WI38 (cell line): Measurements from ENCODE around the gene HAO2.

Source experiments
- H3K4me3 ChIP-seq: 2 replicates; pipeline ENCODE4 v1.5.1; 2011; ENCODE audit warnings: low read depth, mild to moderate bottlenecking, control low read depth, low read length
- CTCF ChIP-seq: IDR thresholded peaks from 2 replicates; pipeline ENCODE4 v1.5.1; 2012; ENCODE audit warnings: low read depth, mild to moderate bottlenecking, control low read depth, low read length

Gene HAO2

DNA sequence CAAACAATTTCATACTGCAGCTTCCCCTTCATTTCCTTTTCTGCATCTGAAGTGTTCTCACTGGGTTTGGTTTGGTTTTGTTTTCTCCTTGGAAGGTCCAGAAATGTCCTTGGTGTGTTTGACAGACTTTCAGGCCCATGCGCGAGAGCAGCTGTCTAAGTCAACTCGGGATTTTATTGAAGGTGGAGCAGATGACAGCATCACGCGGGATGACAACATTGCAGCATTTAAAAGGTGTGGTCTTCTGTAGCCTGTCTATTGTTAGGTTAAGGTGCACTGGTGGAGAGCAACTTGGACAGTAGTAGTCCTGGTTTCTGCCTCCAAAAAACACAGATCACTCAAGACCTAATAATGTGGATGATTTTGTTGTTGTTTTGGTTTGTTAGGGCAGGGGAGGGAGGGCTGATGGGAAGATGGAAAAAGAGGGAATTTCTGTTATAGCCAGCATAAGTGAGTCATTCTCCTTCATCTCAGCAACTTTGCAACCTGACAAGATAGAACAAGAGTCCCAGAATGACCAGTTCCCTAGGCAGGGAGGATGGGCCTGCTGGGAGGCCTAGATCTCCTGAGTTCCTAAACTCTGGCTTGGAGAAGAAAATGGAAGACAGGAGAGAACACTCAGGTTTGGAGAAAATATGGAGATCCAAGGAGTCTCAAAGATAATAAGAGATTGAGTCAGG, 12.5 kb downstream of the HAO2 start:
- no peak overlapping the region for H3K4me3 ChIP-seq
- TF ChIP-seq CTCF: no peak

DNA sequence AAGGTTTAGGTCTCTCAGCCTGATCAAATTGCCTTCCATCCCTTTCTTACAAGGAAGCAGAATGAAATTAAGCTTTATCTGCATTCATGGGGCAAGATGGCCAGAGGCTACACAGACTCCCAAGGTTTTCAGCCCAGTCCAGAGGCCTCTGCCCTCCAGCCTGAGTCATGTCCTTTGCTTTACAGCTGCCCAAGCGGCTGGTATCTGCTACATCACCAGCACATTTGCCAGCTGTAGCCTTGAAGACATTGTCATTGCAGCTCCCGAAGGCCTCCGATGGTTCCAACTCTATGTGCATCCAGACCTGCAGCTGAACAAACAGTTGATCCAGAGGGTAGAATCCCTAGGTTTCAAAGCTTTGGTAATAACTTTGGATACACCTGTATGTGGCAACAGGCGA, 16.0 kb downstream of the HAO2 start:
- no peak for TF ChIP-seq CTCF
- no peak overlapping the region for H3K4me3 ChIP-seq

- H3K4me3 ChIP-seq: no peak overlapping the region
- no peak for TF ChIP-seq CTCF
These were observed 17.1 kb downstream of the HAO2 start for GRCh38 chr1:119385650-119386049.

- TF ChIP-seq CTCF: no peak
- H3K4me3 ChIP-seq: no peak overlapping the region
These were observed 19.3 kb downstream of the HAO2 start for GRCh38 chr1:119387858-119388257.

DNA sequence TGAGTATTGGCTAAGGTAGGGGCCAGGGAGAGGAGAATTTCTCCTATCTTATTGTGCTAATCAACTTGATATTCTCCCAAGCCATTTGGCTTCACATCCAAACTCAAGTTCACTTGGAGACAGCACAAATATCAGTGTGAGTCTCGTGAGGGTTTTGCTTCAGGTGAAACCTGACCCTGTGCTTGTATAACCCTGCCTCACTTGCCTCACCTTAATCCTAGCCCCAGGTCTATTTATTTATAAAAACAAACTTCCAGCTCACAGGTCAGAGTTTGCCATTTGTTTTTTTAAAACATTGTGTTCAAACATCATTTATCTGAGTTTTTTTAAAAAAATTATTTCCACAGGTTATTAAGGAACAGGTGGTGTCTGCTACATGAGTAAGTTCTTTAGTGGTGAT, 19.9 kb downstream of the HAO2 start:
- TF ChIP-seq CTCF: no peak
- H3K4me3 ChIP-seq: no peak overlapping the region

- no peak for TF ChIP-seq CTCF
- H3K4me3 ChIP-seq: no peak overlapping the region
These were observed 21.9 kb downstream of the HAO2 start for GRCh38 chr1:119390526-119390925.

DNA sequence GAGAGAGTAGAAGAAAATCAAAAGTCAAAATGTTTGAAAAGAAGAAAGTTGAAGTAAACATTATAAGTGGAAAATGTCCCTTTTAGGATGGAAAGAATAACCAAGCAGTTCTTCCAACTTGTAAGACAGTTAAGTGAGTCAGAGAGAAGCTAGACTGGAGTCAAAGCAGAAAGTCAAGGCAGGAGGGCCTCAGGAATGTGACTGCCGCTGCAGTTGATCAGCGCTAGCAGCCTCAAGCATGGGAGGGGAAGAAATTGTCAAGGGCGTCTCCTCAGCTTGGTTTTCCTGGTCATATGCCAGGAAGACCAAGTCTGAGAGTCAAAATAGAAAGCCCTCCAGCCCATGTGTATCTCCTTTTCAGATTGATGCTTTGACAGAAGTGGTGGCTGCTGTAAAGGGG, 23.2 kb downstream of the HAO2 start:
- H3K4me3 ChIP-seq: no peak overlapping the region
- TF ChIP-seq CTCF: no peak
